HCT116 (cell line): ENCODE results near the gene USP32. TPM values are rescaled to one million over a fixed set of nuclear protein-coding genes. Genes with fewer than 3 reads are reported as not detected.

ENCODE experiments used
- ATAC-seq: fragments of 200-7000 bp; cut with Tn5 transposase; 2 replicates; pipeline ENCODE4 v1.9.1; 2020; ENCODE audit warnings: mild to moderate bottlenecking, moderate library complexity
- BruUV-seq: library from RNA; stranded (reverse); fragments of 400-500 nt; replicated peaks from 2 replicates; lab custom pipeline; 2021; lab: Mats Ljungman, UMichigan
- CTCF ChIA-PET: fragments of 300-600 bp; sonication (Branson Sonifier 250); formaldehyde crosslinking; loops from one replicate; lab custom pipeline; 2021; ENCODE audit warnings: antibody characterized with exemption; lab: Charles Lee
- POLR2A ChIA-PET: fragments of 300-600, 350-600 bp; sonication (Branson Sonifier 250); formaldehyde crosslinking; loops from one replicate; lab custom pipeline; 2021; ENCODE audit warnings: antibody characterized with exemption; lab: Charles Lee
- RAD21 ChIA-PET, 2 experiments: fragments of 300-600 bp; sonication (Branson Sonifier 250); formaldehyde crosslinking; loops; one replicate each; lab custom pipeline; 2023; ENCODE audit warnings: low total read pairs in 2 of 2; ENCODE audit not compliant: uncharacterized antibody in 2 of 2, unreplicated experiment in 2 of 2, low non-redundant PET in 1 of 2; lab: Charles Lee
- DNase-seq: peaks from one replicate; pipeline ENCODE4 v3.0.0-alpha.2; 2010; ENCODE audit warnings: low read depth, low spot score
- H2AFZ ChIP-seq: fragments of 200-600 bp; shearing (Covaris generic), sonication (generic); 2 replicates; pipeline ENCODE4 v1.6.1; 2017; ENCODE audit warnings: low read depth, mixed run types, mixed read lengths, antibody characterized with exemption, low read length; ENCODE audit not compliant: poor library complexity, severe bottlenecking
- H3K27ac ChIP-seq: 2 replicates; pipeline ENCODE4 v1.5.1; 2012; ENCODE audit warnings: low read depth, low read length
- H3K27me3 ChIP-seq: fragments of 200-600 bp; sonication (generic); 2 replicates; pipeline ENCODE4 v1.6.1; 2016; ENCODE audit warnings: mixed run types, low read length, mixed read lengths; ENCODE audit not compliant: insufficient read depth
- H3K36me3 ChIP-seq, 2 experiments: fragments of 200-500 bp in 1 of 2; fragments of 200-600 bp in 1 of 2; sonication (Bioruptor generic) in 1 of 2; sonication (generic) in 1 of 2; 2 replicates each; pipeline versions ENCODE4 v1.5.1 to v1.6.1; 2014 to 2016; ENCODE audit warnings: low read length in 2 of 2, inconsistent platforms in 1 of 2, mixed read lengths in 1 of 2, mixed run types in 1 of 2; ENCODE audit not compliant: insufficient read depth in 2 of 2, control insufficient read depth in 1 of 2
- H3K4me1 ChIP-seq, 2 experiments: fragments of 200-600 bp in 1 of 2; sonication (generic) in 1 of 2; 2 replicates each; pipeline versions ENCODE4 v1.5.1 to v1.6.1; 2012 to 2017; ENCODE audit warnings: low read length in 2 of 2, inconsistent platforms in 1 of 2, mild to moderate bottlenecking in 1 of 2, mixed read lengths in 1 of 2, mixed run types in 1 of 2, moderate library complexity in 1 of 2; ENCODE audit not compliant: insufficient read depth in 2 of 2, control insufficient read depth in 1 of 2
- H3K4me2 ChIP-seq: fragments of 200-600 bp; sonication (generic); 2 replicates; pipeline ENCODE4 v1.6.1; 2017; ENCODE audit warnings: mixed run types, low read length, mixed read lengths
- H3K4me3 ChIP-seq, 2 experiments: fragments of 200-600 bp in 1 of 2; sonication (generic) in 1 of 2; replicated peaks in 1 of 2; 2 replicates each; pipeline ENCODE4 v1.5.1; 2011 to 2016; ENCODE audit warnings: low read length in 2 of 2, control low read depth in 1 of 2, low read depth in 1 of 2, mild to moderate bottlenecking in 1 of 2, mixed read lengths in 1 of 2, mixed run types in 1 of 2
- H3K79me2 ChIP-seq: fragments of 200-600 bp; sonication (generic); 2 replicates; pipeline ENCODE4 v1.6.1; 2017; ENCODE audit warnings: mild to moderate bottlenecking, mixed run types, low read length, moderate library complexity, mixed read lengths; ENCODE audit not compliant: insufficient read depth
- H3K9ac ChIP-seq: fragments of 200-600 bp; sonication (generic); 2 replicates; pipeline ENCODE4 v1.6.1; 2016; ENCODE audit warnings: low read length, mixed read lengths
- H3K9me2 ChIP-seq: fragments of 200-600 bp; sonication (generic), shearing (Covaris generic); 2 replicates; pipeline ENCODE4 v1.6.1; 2017; ENCODE audit warnings: mixed run types, mild to moderate bottlenecking, moderate library complexity; ENCODE audit not compliant: insufficient read depth
- H3K9me3 ChIP-seq, 2 experiments: fragments of 200-500 bp in 1 of 2; fragments of 200-600 bp in 1 of 2; sonication (Bioruptor generic) in 1 of 2; sonication (generic) in 1 of 2; 2 replicates each; pipeline ENCODE4 v1.6.1; 2014 to 2017; ENCODE audit warnings: low read length in 2 of 2, mixed read lengths in 2 of 2, inconsistent platforms in 1 of 2, low read depth in 1 of 2, mild to moderate bottlenecking in 1 of 2, mixed run types in 1 of 2, moderate library complexity in 1 of 2; ENCODE audit not compliant: control insufficient read depth in 1 of 2, insufficient read depth in 1 of 2
- H4K20me1 ChIP-seq: fragments of 200-600 bp; sonication (generic), shearing (Covaris generic); 2 replicates; pipeline ENCODE4 v1.6.1; 2017; ENCODE audit warnings: mixed run types, mild to moderate bottlenecking, moderate library complexity; ENCODE audit not compliant: insufficient read depth
- ATF3 ChIP-seq: IDR thresholded peaks from 2 replicates; pipeline ENCODE4 v1.6.1; 2012
- CEBPB ChIP-seq: IDR thresholded peaks from 2 replicates; pipeline ENCODE4 v1.6.1; 2012; ENCODE audit warnings: low read depth
- CTCF ChIP-seq, 3 experiments: fragments of 200-600 bp in 1 of 3; sonication (generic) in 1 of 3; IDR thresholded peaks in 2 of 3; conservative IDR thresholded peaks in 1 of 3; 2 replicates each; pipeline ENCODE4 v1.5.1; 2012 to 2017; ENCODE audit warnings: low read depth in 2 of 3, low read length in 2 of 3, antibody characterized with exemption in 1 of 3, borderline replicate concordance in 1 of 3, control low read depth in 1 of 3, mild to moderate bottlenecking in 1 of 3, mixed read lengths in 1 of 3, mixed run types in 1 of 3, moderate library complexity in 1 of 3; ENCODE audit not compliant: insufficient read depth in 1 of 3
- EGR1 ChIP-seq: IDR thresholded peaks from 2 replicates; pipeline ENCODE4 v1.6.1; 2012; ENCODE audit warnings: low read depth
- EZH2 ChIP-seq: fragments of 200-600 bp; sonication (generic); IDR thresholded peaks from 2 replicates; pipeline ENCODE4 v1.6.1; 2017; ENCODE audit warnings: antibody characterized with exemption, mixed run types
- JUND ChIP-seq: IDR thresholded peaks from 2 replicates; pipeline ENCODE4 v1.6.1; 2012
- POLR2A ChIP-seq: IDR thresholded peaks from 2 replicates; pipeline ENCODE4 v1.7.0; 2011; ENCODE audit warnings: borderline replicate concordance; ENCODE audit not compliant: insufficient read depth, insufficient read length; ENCODE audit errors: extremely low read depth
- POLR2AphosphoS5 ChIP-seq: IDR thresholded peaks from 2 replicates; pipeline ENCODE4 v1.6.1; 2011; ENCODE audit warnings: mild to moderate bottlenecking, low read depth, low read length, moderate library complexity
- REST ChIP-seq: IDR thresholded peaks from 2 replicates; pipeline ENCODE4 v1.6.1; 2012; ENCODE audit warnings: low read depth
- SIN3A ChIP-seq: IDR thresholded peaks from 2 replicates; pipeline ENCODE4 v1.6.1; 2012; ENCODE audit warnings: low read depth
- SP1 ChIP-seq: IDR thresholded peaks from 2 replicates; pipeline ENCODE4 v1.6.1; 2012; ENCODE audit warnings: low read depth
- SRF ChIP-seq: IDR thresholded peaks from 2 replicates; pipeline ENCODE4 v1.6.1; 2012; ENCODE audit warnings: low read depth
- TCF7L2 ChIP-seq: IDR thresholded peaks from 2 replicates; pipeline ENCODE4 v1.7.0; 2011; ENCODE audit warnings: borderline replicate concordance, inconsistent platforms; ENCODE audit not compliant: insufficient read depth, insufficient read length; ENCODE audit errors: extremely low read depth
- YY1 ChIP-seq: IDR thresholded peaks from 2 replicates; pipeline ENCODE4 v1.6.1; 2011; ENCODE audit warnings: low read length, low read depth, moderate library complexity, mild to moderate bottlenecking; ENCODE audit not compliant: insufficient replicate concordance; ENCODE audit errors: extremely low read depth
- ZNF274 ChIP-seq: fragments of 200-500 bp; sonication (Bioruptor generic); IDR thresholded peaks from 2 replicates; pipeline ENCODE4 v1.6.1; 2014; ENCODE audit warnings: mild to moderate bottlenecking, low read depth, low read length, inconsistent platforms
- intact Hi-C: fragments of 100-400 bp; cut with micrococcal nuclease; formaldehyde crosslinking; loops from 2 replicates; pipeline ENCODE4 v1.10.0; 2022
- total RNA-seq: library from RNA; stranded (reverse); gene quantifications from one replicate; pipeline ENCODE4 v1.2.1, GENCODE V29; 2021; ENCODE audit not compliant: unreplicated experiment

USP32 gene
- total RNA-seq, 1 experiment from 2014 or later: 67.0 TPM

GRCh38 chr17:60416368-60416925 lies 24.5 kb upstream of the USP32 start:
- DNase-seq (no peak), ATAC-seq (no peak)
- Histone ChIP-seq H4K20me1 (no peaks in the 10 kb centered on the region), H3K4me3 (no peak overlapping the region), H3K79me2 (no peaks in the 10 kb centered on the region), H3K27me3 (no peaks in the 10 kb centered on the region), H3K27ac (no peak overlapping the region), H3K4me1 (no peaks in the 10 kb centered on the region), H3K9ac (no peak overlapping the region), H3K4me2 (no peak overlapping the region), H3K9me3 (no peaks in the 10 kb centered on the region), H3K36me3 (no peaks in the 10 kb centered on the region), H3K9me2 (no peaks in the 10 kb centered on the region), H2AFZ (no peak overlapping the region)
- TF ChIP-seq ZNF274 (no peak), SP1 (no peak), CTCF (IDR thresholded peaks at IDR 0.05 in 2 of 3, conservative IDR thresholded peaks at IDR 0.05 in 1 of 3; ENCODE audit: borderline replicate concordance in 1 of 3, insufficient read depth in 1 of 3, low read depth in 2 of 3, low read length in 2 of 3) (no peak), ATF3 (no peak), YY1 (no peak), SIN3A (no peak), EZH2 (no peak), TCF7L2 (no peak), EGR1 (no peak), SRF (no peak), POLR2AphosphoS5 (no peak), REST (no peak), JUND (no peak), POLR2A (no peak), CEBPB (no peak)
- BruUV-seq: no TSS peak
- POLR2A ChIA-PET: no interaction called here
- RAD21 ChIA-PET: no interaction called here
- intact Hi-C loops: no loop called here
- CTCF ChIA-PET: no interaction called here
